Osteocyte (in vitro differentiated cells): Measurements from ENCODE around the gene NIPSNAP2. TPM values are rescaled to one million over a fixed set of nuclear protein-coding genes. Genes with fewer than 3 reads are reported as not detected.
"Not testable (repeated sequence)": the region's sequence is repeated elsewhere in the genome, so short reads cannot be mapped to it uniquely, and the experiment has no call there.

ENCODE experiments used
- DNase-seq: peaks from one replicate; pipeline ENCODE4 v3.0.0; 2021; ENCODE audit warnings: mixed read lengths; ENCODE audit not compliant: unreplicated experiment; ENCODE audit errors: extremely low spot score
- H3K27ac Mint-ChIP-seq: one replicate; pipeline ENCODE4 v1.8.0; 2021; ENCODE audit warnings: mild to moderate bottlenecking, mixed read lengths; ENCODE audit not compliant: unreplicated experiment
- H3K27me3 Mint-ChIP-seq: one replicate; pipeline ENCODE4 v1.8.0; 2021; ENCODE audit warnings: mixed read lengths; ENCODE audit not compliant: unreplicated experiment
- H3K36me3 Mint-ChIP-seq: one replicate; pipeline ENCODE4 v1.8.0; 2021; ENCODE audit warnings: mixed read lengths; ENCODE audit not compliant: unreplicated experiment
- H3K4me1 Mint-ChIP-seq: one replicate; pipeline ENCODE4 v1.8.0; 2021; ENCODE audit warnings: mixed read lengths; ENCODE audit not compliant: unreplicated experiment
- H3K4me3 Mint-ChIP-seq: one replicate; pipeline ENCODE4 v1.8.0; 2021; ENCODE audit warnings: mild to moderate bottlenecking, moderate library complexity, mixed read lengths; ENCODE audit not compliant: unreplicated experiment
- H3K9me3 Mint-ChIP-seq: one replicate; pipeline ENCODE4 v1.8.0; 2021; ENCODE audit warnings: mixed read lengths; ENCODE audit not compliant: unreplicated experiment
- CTCF ChIP-seq: fragments of 200-600 bp; sonication (generic); IDR thresholded peaks from 2 replicates; pipeline ENCODE4 v1.5.0; 2021; ENCODE audit warnings: antibody characterized with exemption, mild to moderate bottlenecking, moderate library complexity
- total RNA-seq: library from RNA; stranded (reverse); gene quantifications from 2 replicates; pipeline ENCODE4 v1.2.1, GENCODE V29; 2021

The NIPSNAP2 gene
- total RNA-seq, 1 donor from 2014 or later, result 52.9 TPM

GRCh38 chr7:56033671-56034432, 69.5 kb downstream of the NIPSNAP2 start:
- Mint-ChIP-seq H3K27ac (peak overlapping the region; percentile 85), H3K9me3 (no peaks in the 10 kb centered on the region), H3K27me3 (no peaks in the 10 kb centered on the region), H3K36me3 (peaks cover 9% of the 10 kb centered on the region), H3K4me3 (peak overlapping the region; percentile 85), H3K4me1 (peaks cover 19% of the 10 kb centered on the region)
- peak; percentile 86 for DNase-seq
- peak; percentile 40 for TF ChIP-seq CTCF

GRCh38 chr7:56040730-56041129, 76.3 kb downstream of the NIPSNAP2 start:
- Mint-ChIP-seq H3K4me3 (no peak overlapping the region), H3K9me3 (no peaks in the 10 kb centered on the region), H3K27me3 (no peaks in the 10 kb centered on the region), H3K4me1 (no peaks in the 10 kb centered on the region), H3K27ac (no peak overlapping the region), H3K36me3 (peaks cover 5% of the 10 kb centered on the region)
- DNase-seq, result no peak
- no peak for TF ChIP-seq CTCF

- H3K27ac Mint-ChIP-seq, H3K36me3 Mint-ChIP-seq: not testable (repeated sequence)
These were observed 81.4 kb downstream of the NIPSNAP2 start for GRCh38 chr7:56045758-56046157.

GRCh38 chr7:56046721-56047445, 82.5 kb downstream of the NIPSNAP2 start:
- no peak for TF ChIP-seq CTCF
- no peak overlapping the region for H3K4me3 Mint-ChIP-seq
- H3K27ac Mint-ChIP-seq, result peak overlapping the region; percentile 86
- H3K9me3 Mint-ChIP-seq, result no peaks in the 10 kb centered on the region
- no peaks in the 10 kb centered on the region for H3K27me3 Mint-ChIP-seq
- peaks cover 5% of the 10 kb centered on the region for H3K36me3 Mint-ChIP-seq
- peaks cover 31% of the 10 kb centered on the region for H3K4me1 Mint-ChIP-seq
- DNase-seq, result no peak

More at GRCh38 chr7:56045758-56046157, 81.4 kb downstream of the NIPSNAP2 start:
- not testable (repeated sequence) for DNase-seq, H3K27me3 Mint-ChIP-seq, H3K4me3 Mint-ChIP-seq, H3K9me3 Mint-ChIP-seq
- peaks cover 31% of the 10 kb centered on the region for H3K4me1 Mint-ChIP-seq

GRCh38 chr7:56047446-56048116, 83.2 kb downstream of the NIPSNAP2 start:
- not testable (repeated sequence) for DNase-seq, H3K36me3 Mint-ChIP-seq, H3K27me3 Mint-ChIP-seq, H3K9me3 Mint-ChIP-seq, H3K4me3 Mint-ChIP-seq
- H3K27ac Mint-ChIP-seq, result peak overlapping the region; percentile 86
- peaks cover 31% of the 10 kb centered on the region for H3K4me1 Mint-ChIP-seq
